Fibroblast of pulmonary artery (primary cell): Measurements from ENCODE around the gene LARGE1.

Experiments
- DNase-seq: peaks from one replicate; pipeline ENCODE4 v3.0.0-alpha.2; 2010; ENCODE audit warnings: low read depth
- H3K4me3 ChIP-seq: replicated peaks from 2 replicates; pipeline ENCODE4 v1.5.1; 2011; ENCODE audit warnings: low read depth, mild to moderate bottlenecking, control low read depth, low read length, moderate library complexity
- TF ChIP-seq, protein P1 (sequence below): IDR thresholded peaks from 2 replicates; pipeline ENCODE4 v1.5.1; 2011; ENCODE audit warnings: mild to moderate bottlenecking, control low read depth, low read length, inconsistent platforms; ENCODE audit errors: missing control alignments

LARGE1 gene

DNA sequence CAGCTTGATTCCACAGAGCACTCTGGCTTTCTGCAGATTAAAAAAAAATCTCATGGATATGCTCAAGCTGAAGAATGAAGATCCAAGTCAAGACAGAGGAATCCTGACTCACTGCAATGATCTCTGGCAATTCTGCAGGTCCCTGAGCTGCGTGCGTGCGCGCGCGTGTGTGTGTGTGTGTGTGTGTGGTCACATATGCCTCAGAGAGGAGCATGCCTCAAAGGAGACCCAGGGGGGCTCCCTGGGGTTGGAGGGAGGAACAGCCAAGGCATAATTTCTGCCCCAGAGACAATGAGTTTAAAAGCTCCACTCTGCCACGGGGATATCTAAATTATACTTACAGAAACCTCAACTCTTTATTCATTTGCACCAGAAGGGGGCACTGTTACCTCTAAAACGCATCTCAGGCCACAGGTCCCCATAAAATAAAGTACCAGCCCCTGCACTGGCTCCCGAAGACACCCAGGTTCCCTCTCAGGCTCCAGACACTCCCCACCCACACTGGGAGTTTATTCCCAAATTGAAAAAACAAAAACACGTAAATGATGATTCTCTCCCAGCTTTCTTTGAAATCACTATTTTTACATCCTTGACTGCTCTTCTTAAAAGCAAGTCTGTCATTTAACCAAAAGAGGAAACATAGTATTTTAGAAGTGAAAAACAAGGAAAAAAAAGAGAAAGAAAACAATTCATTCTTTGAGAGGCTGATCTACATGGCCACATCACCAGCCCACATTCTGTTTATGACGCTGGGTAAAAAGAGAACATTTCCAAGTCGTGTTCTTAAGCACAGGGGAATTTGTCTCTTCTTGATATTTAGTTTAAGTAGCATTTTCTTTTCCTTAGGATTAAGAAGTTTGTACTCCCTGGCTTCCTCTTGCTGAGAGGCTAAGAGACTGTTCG is 401.0 kb downstream of the LARGE1 start:
- peak; percentile 65 for DNase-seq
- no peak overlapping the region for H3K4me3 ChIP-seq
- TF ChIP-seq, protein P1, sequence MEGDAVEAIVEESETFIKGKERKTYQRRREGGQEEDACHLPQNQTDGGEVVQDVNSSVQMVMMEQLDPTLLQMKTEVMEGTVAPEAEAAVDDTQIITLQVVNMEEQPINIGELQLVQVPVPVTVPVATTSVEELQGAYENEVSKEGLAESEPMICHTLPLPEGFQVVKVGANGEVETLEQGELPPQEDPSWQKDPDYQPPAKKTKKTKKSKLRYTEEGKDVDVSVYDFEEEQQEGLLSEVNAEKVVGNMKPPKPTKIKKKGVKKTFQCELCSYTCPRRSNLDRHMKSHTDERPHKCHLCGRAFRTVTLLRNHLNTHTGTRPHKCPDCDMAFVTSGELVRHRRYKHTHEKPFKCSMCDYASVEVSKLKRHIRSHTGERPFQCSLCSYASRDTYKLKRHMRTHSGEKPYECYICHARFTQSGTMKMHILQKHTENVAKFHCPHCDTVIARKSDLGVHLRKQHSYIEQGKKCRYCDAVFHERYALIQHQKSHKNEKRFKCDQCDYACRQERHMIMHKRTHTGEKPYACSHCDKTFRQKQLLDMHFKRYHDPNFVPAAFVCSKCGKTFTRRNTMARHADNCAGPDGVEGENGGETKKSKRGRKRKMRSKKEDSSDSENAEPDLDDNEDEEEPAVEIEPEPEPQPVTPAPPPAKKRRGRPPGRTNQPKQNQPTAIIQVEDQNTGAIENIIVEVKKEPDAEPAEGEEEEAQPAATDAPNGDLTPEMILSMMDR: peak; percentile 48

DNA sequence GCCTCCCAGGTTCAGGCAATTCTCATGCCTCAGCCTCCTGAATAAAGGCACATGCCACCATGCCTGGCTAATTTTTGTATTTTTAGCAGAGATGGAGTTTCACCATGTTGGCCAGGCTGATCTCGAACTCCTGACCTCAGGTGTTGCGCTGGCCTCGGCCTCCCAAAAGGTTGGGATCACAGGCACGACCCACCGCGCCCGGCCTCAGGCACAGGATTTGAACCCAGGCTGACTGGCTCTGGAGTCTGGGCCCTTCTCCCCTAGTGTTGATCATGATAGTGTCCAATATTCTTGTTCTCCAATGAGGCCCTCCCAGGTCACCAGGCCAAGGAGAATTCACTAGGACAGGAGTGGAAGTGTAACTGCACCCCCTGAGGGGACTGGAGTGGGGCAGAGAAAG is 401.9 kb downstream of the LARGE1 start:
- no peak overlapping the region for H3K4me3 ChIP-seq
- TF ChIP-seq, protein P1: no peak
- no peak for DNase-seq

DNA sequence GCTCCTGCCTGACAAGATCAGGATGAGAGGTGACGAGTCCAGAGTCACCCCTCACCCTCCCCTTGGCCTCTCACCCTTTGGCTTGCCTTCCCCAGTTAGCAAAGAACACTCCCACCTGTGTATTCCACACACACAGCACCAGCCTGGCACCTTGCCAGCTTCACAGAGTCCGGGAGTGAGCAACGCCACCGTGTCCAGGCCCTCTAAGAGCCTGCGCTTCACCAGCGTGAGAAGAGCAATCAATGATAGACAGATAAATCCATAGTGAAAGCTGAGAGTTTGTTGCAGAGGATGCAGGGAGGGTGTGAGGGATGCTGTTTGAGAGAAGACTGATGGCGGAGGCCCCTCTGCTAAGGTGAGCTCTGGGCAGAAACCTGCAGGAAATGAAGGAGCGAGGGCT is 404.5 kb downstream of the LARGE1 start:
- TF ChIP-seq, protein P1: no peak
- no peak for DNase-seq
- H3K4me3 ChIP-seq: no peak overlapping the region

DNA sequence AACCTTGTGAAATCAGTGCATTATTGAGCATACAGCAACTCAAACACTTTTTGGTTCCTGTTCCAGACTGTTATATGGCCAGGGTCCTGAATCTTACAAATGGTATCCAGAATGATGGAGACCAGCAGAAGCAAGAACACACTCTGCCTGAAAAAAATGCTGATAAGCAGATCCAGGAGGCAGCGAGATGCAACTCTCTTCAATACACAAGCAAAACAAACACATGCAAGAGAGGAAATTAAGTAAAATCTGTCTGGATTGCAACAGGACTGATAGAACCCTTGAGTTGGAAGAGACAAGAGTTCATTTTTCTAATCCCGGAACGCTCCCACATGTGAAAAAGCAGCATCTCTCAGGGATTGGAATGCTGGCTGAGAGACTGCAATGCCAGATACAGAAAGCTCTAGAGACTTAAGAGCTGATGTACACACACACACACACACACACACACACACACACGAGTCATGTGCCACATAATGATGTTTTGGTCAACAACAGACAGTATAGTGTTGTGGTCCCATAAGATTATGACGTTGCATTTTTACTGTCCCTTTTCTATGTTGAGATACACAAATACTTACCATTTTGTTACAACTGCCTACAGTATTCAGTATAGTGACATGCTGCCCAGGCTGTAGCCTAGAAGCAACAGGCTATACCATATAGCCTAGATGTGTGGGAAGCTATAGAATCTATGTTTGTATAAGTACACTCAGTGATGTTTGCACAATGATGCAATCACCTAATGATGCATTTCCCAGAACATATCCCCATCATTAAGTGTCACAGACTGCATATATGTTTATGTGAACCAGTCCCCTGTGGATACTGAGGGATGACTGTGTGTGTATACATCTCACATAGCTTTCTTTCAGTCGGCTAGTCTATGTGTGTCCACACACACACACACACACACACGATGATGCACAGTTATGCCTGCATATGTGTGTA is 406.6 kb downstream of the LARGE1 start:
- peak; percentile 45 for DNase-seq
- TF ChIP-seq, protein P1: no peak
- H3K4me3 ChIP-seq: no peak overlapping the region

DNA sequence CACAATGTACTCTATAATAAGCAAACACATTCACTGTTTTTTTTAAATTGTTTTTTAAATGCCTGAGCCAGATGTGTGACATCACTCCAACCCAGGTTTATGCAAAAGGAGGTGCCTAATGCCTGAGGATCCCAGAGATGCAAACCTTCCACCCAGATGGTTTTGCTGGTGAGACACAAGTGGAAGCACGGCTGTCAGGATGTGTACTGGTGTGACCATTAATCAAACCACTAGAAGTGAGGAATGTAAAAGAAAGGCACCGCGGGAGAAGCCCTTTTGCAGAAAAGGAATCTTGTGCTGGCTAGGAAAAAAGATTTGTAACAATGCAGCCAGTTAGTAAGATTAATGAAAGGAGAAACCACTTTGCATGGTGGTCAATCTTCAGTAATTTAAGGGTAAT is 407.4 kb downstream of the LARGE1 start:
- no peak overlapping the region for H3K4me3 ChIP-seq
- peak; percentile 8 for DNase-seq
- TF ChIP-seq, protein P1: no peak

DNA sequence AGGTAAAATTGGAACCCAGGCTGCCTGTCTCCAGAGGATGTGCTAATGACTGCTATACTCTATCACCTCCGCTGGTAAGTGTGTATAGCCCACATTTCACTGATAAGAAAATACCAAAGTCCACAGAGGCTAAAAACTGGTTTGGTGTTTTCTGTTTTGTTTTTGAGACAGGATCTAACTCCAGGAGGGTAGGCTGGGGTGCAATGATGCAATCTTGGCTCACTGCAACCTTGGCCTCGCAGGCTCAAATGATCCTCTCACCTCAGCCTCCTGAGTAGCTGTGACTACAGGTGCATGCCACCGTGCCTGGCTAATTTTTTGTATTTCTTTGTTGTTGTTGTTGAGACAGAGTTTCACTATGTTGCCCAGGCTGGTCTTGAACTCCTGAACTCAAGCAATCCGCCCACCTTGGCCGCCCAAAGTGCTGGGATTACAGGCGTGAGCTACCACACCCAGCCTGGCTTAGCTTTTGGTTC is 409.8 kb downstream of the LARGE1 start:
- no peak overlapping the region for H3K4me3 ChIP-seq
- TF ChIP-seq, protein P1: no peak
- no peak for DNase-seq
